Osteocyte (in vitro differentiated cells): ENCODE measurements around the gene ENAM. TPM values are rescaled to one million over a fixed set of nuclear protein-coding genes. Genes with fewer than 3 reads are reported as not detected.

Source experiments
- DNase-seq: peaks from one replicate; pipeline ENCODE4 v3.0.0; 2021; ENCODE audit warnings: mixed read lengths; ENCODE audit not compliant: unreplicated experiment; ENCODE audit errors: extremely low spot score
- H3K27ac Mint-ChIP-seq: one replicate; pipeline ENCODE4 v1.8.0; 2021; ENCODE audit warnings: mild to moderate bottlenecking, mixed read lengths; ENCODE audit not compliant: unreplicated experiment
- H3K27me3 Mint-ChIP-seq: one replicate; pipeline ENCODE4 v1.8.0; 2021; ENCODE audit warnings: mixed read lengths; ENCODE audit not compliant: unreplicated experiment
- H3K36me3 Mint-ChIP-seq: one replicate; pipeline ENCODE4 v1.8.0; 2021; ENCODE audit warnings: mixed read lengths; ENCODE audit not compliant: unreplicated experiment
- H3K4me1 Mint-ChIP-seq: one replicate; pipeline ENCODE4 v1.8.0; 2021; ENCODE audit warnings: mixed read lengths; ENCODE audit not compliant: unreplicated experiment
- H3K4me3 Mint-ChIP-seq: one replicate; pipeline ENCODE4 v1.8.0; 2021; ENCODE audit warnings: mild to moderate bottlenecking, moderate library complexity, mixed read lengths; ENCODE audit not compliant: unreplicated experiment
- H3K9me3 Mint-ChIP-seq: one replicate; pipeline ENCODE4 v1.8.0; 2021; ENCODE audit warnings: mixed read lengths; ENCODE audit not compliant: unreplicated experiment
- total RNA-seq: library from RNA; stranded (reverse); gene quantifications from 2 replicates; pipeline ENCODE4 v1.2.1, GENCODE V29; 2021
- TF ChIP-seq, protein P1 (sequence below): fragments of 200-600 bp; sonication (generic); IDR thresholded peaks from 2 replicates; pipeline ENCODE4 v1.5.0; 2021; ENCODE audit warnings: antibody characterized with exemption, mild to moderate bottlenecking, moderate library complexity

Gene ENAM
- total RNA-seq, 1 donor from 2014 or later, result not detected

DNA sequence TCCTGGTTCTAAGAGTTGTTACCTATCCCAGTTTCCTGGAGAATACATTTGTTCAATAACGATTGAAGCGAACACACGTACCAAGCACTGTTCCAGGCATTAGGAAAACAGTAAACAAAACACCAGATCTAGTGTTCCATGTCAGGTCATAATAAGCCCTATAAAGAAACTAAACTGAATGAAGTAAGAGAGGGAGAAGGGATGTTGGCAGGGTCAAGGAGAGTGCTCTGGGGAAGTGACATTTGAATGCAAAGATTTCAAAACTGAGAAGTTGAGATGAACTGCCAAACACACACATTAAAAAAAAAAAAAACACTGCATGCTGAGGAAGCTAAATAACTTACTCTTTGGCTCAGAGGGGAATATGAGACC is 14.4 kb upstream of the ENAM start:
- H3K4me1 Mint-ChIP-seq, result no peaks in the 10 kb centered on the region
- H3K27ac Mint-ChIP-seq, result no peak overlapping the region
- TF ChIP-seq, protein P1, sequence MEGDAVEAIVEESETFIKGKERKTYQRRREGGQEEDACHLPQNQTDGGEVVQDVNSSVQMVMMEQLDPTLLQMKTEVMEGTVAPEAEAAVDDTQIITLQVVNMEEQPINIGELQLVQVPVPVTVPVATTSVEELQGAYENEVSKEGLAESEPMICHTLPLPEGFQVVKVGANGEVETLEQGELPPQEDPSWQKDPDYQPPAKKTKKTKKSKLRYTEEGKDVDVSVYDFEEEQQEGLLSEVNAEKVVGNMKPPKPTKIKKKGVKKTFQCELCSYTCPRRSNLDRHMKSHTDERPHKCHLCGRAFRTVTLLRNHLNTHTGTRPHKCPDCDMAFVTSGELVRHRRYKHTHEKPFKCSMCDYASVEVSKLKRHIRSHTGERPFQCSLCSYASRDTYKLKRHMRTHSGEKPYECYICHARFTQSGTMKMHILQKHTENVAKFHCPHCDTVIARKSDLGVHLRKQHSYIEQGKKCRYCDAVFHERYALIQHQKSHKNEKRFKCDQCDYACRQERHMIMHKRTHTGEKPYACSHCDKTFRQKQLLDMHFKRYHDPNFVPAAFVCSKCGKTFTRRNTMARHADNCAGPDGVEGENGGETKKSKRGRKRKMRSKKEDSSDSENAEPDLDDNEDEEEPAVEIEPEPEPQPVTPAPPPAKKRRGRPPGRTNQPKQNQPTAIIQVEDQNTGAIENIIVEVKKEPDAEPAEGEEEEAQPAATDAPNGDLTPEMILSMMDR, result no peak
- H3K4me3 Mint-ChIP-seq, result no peak overlapping the region
- H3K36me3 Mint-ChIP-seq, result no peaks in the 10 kb centered on the region
- H3K9me3 Mint-ChIP-seq, result no peaks in the 10 kb centered on the region
- H3K27me3 Mint-ChIP-seq, result peaks cover 61% of the 10 kb centered on the region
- no peak for DNase-seq

DNA sequence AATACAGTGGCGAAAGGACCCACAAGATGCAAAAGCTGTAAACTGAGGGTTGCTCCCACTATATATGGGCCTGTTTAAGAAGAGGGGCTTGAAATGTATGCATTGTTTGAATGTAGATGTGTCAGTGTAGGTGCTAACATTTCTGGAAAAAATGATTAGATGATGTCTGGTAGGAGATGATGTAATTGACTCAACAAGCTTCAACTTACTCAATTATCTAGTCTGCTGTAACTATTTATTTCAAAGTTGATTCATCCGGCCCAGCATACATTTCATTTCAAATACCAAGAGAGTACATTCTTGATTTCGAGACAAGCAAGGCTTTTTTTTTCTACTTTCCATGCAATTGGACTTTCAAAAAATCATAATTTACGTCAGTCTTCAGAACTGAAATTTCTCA is 9.3 kb upstream of the ENAM start:
- peaks cover 37% of the 10 kb centered on the region for H3K27me3 Mint-ChIP-seq
- H3K27ac Mint-ChIP-seq, result no peak overlapping the region
- no peak for DNase-seq
- no peak overlapping the region for H3K4me3 Mint-ChIP-seq
- H3K36me3 Mint-ChIP-seq, result no peaks in the 10 kb centered on the region
- TF ChIP-seq, protein P1, result no peak
- no peaks in the 10 kb centered on the region for H3K4me1 Mint-ChIP-seq
- no peaks in the 10 kb centered on the region for H3K9me3 Mint-ChIP-seq

DNA sequence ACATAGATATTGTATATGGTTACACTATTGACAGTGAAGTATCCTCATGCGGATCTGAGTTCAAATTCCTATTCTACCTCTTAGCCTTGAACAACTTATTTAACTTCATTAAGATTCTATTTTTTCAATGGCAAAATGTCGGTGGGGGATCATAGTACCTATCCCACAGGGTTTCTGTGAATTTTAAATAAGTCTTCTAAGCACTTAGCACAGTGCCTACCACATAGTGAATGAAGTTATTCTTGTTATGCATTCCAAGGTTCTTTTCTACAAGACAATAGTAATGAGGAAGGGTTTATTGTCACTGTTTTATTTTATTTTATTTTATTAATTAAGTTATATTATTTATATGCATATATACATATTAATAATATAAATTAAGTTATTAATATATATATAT is 8.8 kb upstream of the ENAM start:
- Mint-ChIP-seq H3K9me3 (no peaks in the 10 kb centered on the region), H3K4me1 (no peaks in the 10 kb centered on the region), H3K27ac (no peak overlapping the region), H3K27me3 (peaks cover 36% of the 10 kb centered on the region), H3K4me3 (no peak overlapping the region), H3K36me3 (no peaks in the 10 kb centered on the region)
- no peak for DNase-seq
- TF ChIP-seq, protein P1, result no peak

DNA sequence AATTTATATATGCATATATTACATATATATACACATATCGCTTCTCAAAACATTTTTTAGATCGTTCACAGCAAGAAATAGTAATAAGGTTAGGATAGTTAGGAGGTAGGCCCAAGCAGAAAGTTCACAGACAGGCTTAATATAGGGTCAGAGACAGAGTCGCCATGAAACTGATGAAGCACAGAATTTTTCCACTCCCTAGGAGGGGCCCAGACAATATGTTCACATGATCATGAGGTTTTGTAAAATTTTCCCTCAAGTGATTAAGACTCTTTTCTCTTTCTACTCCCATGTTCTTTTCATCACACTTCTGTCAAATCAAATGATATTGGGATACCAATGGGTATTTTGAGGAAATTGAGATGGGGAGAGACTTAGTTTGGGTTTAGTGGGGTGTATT is 5.2 kb upstream of the ENAM start:
- TF ChIP-seq, protein P1, result no peak
- Mint-ChIP-seq H3K4me3 (no peak overlapping the region), H3K27ac (no peak overlapping the region), H3K27me3 (peaks cover 9% of the 10 kb centered on the region), H3K4me1 (no peaks in the 10 kb centered on the region), H3K9me3 (no peaks in the 10 kb centered on the region), H3K36me3 (no peaks in the 10 kb centered on the region)
- DNase-seq, result no peak

DNA sequence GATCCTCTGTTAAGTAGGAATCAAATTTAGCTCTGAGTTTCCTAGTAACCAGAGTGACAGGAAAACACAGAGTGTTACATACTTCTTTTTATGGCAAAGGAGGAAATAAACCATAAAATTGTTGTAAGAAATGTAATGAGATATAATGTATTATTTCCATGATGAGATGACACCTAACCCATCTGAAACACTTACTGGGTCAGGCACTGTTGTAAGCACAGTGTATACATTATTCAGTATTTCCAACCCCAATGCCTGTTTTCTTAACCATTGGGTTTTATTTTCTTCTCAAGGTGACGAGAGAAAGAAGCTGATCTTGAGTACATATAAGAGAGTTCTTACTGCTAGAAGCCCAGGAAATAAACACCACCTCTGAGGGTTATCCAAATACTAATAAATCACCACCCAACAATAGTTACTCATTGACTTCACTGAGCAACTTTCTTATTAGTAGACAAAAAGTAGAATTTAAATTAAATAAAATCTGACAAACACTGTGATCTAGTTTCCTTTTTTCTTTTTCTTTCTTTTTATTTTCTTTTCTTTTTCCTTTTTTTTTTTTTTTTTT is 4.2 kb upstream of the ENAM start:
- H3K27me3 Mint-ChIP-seq, result peaks cover under 1% of the 10 kb centered on the region
- no peaks in the 10 kb centered on the region for H3K4me1 Mint-ChIP-seq
- no peaks in the 10 kb centered on the region for H3K36me3 Mint-ChIP-seq
- no peak overlapping the region for H3K4me3 Mint-ChIP-seq
- no peak overlapping the region for H3K27ac Mint-ChIP-seq
- H3K9me3 Mint-ChIP-seq, result no peaks in the 10 kb centered on the region
- no peak for DNase-seq
- TF ChIP-seq, protein P1, result no peak
